A549 treated with DMSO at 1 μM for 4 hours (cell line): ENCODE data around the gene PPIH. TPM values are rescaled to one million over a fixed set of nuclear protein-coding genes. Genes with fewer than 3 reads are reported as not detected.

Source experiments
- total RNA-seq: library from RNA; stranded (reverse); fragments of 200-300 nt; extraction: Qiagen RNA extraction; gene quantifications from 5 replicates; pipeline ENCODE4 v1.2.3, GENCODE V29; 2022; ENCODE audit warnings: low read depth

PPIH gene
- total RNA-seq, result 59.9 to 64.2 TPM (median 62.6 TPM) in 5 replicates

GRCh38 chr1:42657981-42658876, at the start of gene PPIH:
Gene PPIH, plus strand, starts transcription at chr1:42658423. Its CDS starts 24 bp downstream, at chr1:42658447.

GRCh38 chr1:42681741-42682483, 23.7 kb downstream of the PPIH start, which contains the start of gene YBX1:
Gene YBX1, plus strand, starts transcription at chr1:42682418. Its CDS starts 148 bp downstream, at chr1:42682566.

Other genes with a start within 250 kb of the PPIH start
- gene ZMYND12, start 202.4 kb upstream of the PPIH start, total RNA-seq, result 0.17 to 0.53 TPM (median 0.44 TPM) in 5 replicates
- gene PPCS, start 201.9 kb upstream of the PPIH start, total RNA-seq, result 33.6 to 42.0 TPM (median 35.8 TPM) in 5 replicates
- 0.46 to 1.0 TPM (median 0.77 TPM) in 5 replicates for gene CCDC30, start 195.1 kb upstream of the PPIH start, total RNA-seq
- 733 to 810 TPM (median 766 TPM) in 5 replicates for gene YBX1, start 24.0 kb downstream of the PPIH start, total RNA-seq
- gene CLDN19, start 81.8 kb downstream of the PPIH start, total RNA-seq, result not detected in 5 replicates
- gene P3H1, start 108.6 kb downstream of the PPIH start, total RNA-seq, result 29.7 to 34.1 TPM (median 31.2 TPM) in 5 replicates
- gene C1orf50, start 108.8 kb downstream of the PPIH start, total RNA-seq, result 3.3 to 5.0 TPM (median 4.6 TPM) in 5 replicates
- 0.07 to 0.15 TPM (median 0.09 TPM) in 5 replicates for gene TMEM269, start 126.6 kb downstream of the PPIH start, total RNA-seq
- 3.5 to 4.6 TPM (median 3.9 TPM) in 5 replicates for gene ERMAP, start 158.7 kb downstream of the PPIH start, total RNA-seq
- 11.2 to 17.1 TPM (median 14.3 TPM) in 5 replicates for gene SVBP, start 159.0 kb downstream of the PPIH start, total RNA-seq
- gene ZNF691, start 188.2 kb downstream of the PPIH start, total RNA-seq, result 5.8 to 7.7 TPM (median 6.8 TPM) in 5 replicates